Chondrocyte (in vitro differentiated cells): ENCODE measurements around the gene TOM1L1. TPM values are rescaled to one million over a fixed set of nuclear protein-coding genes. Genes with fewer than 3 reads are reported as not detected.

Experiments used
- DNase-seq: peaks from one replicate; pipeline ENCODE4 v3.0.0; 2021; ENCODE audit warnings: mixed read lengths, low spot score
- H3K27ac Mint-ChIP-seq: one replicate; pipeline ENCODE4 v1.8.0; 2021; ENCODE audit warnings: mild to moderate bottlenecking, moderate library complexity, mixed read lengths; ENCODE audit not compliant: unreplicated experiment
- H3K27me3 Mint-ChIP-seq: 2 replicates; pipeline ENCODE4 v1.8.0; 2021; ENCODE audit warnings: low read depth, mixed read lengths
- H3K36me3 Mint-ChIP-seq: 2 replicates; pipeline ENCODE4 v1.8.0; 2021; ENCODE audit warnings: low read depth, mixed read lengths
- H3K4me1 Mint-ChIP-seq: 2 replicates; pipeline ENCODE4 v1.8.0; 2021; ENCODE audit warnings: low read depth, mild to moderate bottlenecking, mixed read lengths
- H3K4me3 Mint-ChIP-seq: one replicate; pipeline ENCODE4 v1.8.0; 2021; ENCODE audit warnings: mild to moderate bottlenecking, moderate library complexity, mixed read lengths; ENCODE audit not compliant: unreplicated experiment
- H3K9me3 Mint-ChIP-seq: 2 replicates; pipeline ENCODE4 v1.8.0; 2021; ENCODE audit warnings: low read depth, mixed read lengths
- CTCF ChIP-seq: fragments of 200-600 bp; sonication (generic); IDR thresholded peaks from 2 replicates; pipeline ENCODE4 v1.5.0; 2021; ENCODE audit warnings: antibody characterized with exemption, mild to moderate bottlenecking, moderate library complexity
- total RNA-seq: library from RNA; stranded (reverse); gene quantifications from 3 replicates; pipeline ENCODE4 v1.2.1, GENCODE V29; 2021

Gene TOM1L1
- total RNA-seq, 1 donor from 2014 or later = 28.4 TPM

DNA sequence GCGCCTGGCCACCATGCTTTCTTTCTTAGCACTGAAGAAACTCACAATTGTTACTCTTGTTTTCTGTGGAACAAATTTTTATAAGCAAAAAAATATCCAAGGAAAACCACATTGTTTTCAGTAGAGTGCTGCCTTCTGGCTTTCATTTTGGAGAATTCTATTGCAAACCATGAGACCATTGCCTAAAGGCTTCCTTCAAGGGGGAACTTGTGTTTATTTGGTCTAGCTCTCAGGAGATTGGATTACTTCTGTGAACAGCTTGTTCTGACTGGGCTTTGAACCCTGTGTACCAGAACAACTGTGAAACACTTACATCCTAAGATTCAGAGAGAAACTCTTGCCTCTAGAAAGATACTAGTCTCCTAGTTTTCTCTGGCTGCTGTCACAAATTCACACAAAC is 32.1 kb downstream of the TOM1L1 start:
- peaks cover 12% of the 10 kb centered on the region for H3K4me1 Mint-ChIP-seq
- no peaks in the 10 kb centered on the region for H3K27me3 Mint-ChIP-seq
- H3K9me3 Mint-ChIP-seq = no peaks in the 10 kb centered on the region
- DNase-seq = no peak
- no peak overlapping the region for H3K27ac Mint-ChIP-seq
- TF ChIP-seq CTCF = no peak
- H3K36me3 Mint-ChIP-seq = peaks cover 45% of the 10 kb centered on the region
- H3K4me3 Mint-ChIP-seq = no peak overlapping the region

DNA sequence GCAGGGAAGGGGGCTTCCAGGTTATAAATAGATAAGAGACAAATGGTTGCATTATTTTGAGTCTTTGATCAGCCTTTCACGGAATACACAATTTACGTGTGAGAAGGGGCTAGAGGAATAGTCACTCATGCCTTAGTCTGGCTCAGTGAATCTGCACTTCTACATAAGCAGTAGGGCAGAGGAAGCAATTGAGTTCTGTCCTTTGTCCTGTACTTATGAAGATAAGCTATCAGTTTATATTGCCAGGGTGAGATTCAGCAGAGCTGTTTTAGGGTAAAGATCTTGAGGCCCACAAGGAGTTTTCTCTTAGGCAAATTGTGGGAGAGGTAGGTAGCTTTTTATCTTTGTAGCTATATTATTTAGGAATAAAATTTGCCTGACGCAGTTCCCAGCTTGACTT is 33.3 kb downstream of the TOM1L1 start:
- H3K27ac Mint-ChIP-seq = no peak overlapping the region
- no peak for TF ChIP-seq CTCF
- no peaks in the 10 kb centered on the region for H3K9me3 Mint-ChIP-seq
- no peak overlapping the region for H3K4me3 Mint-ChIP-seq
- peaks cover 40% of the 10 kb centered on the region for H3K36me3 Mint-ChIP-seq
- no peaks in the 10 kb centered on the region for H3K27me3 Mint-ChIP-seq
- no peak for DNase-seq
- peaks cover 7% of the 10 kb centered on the region for H3K4me1 Mint-ChIP-seq

DNA sequence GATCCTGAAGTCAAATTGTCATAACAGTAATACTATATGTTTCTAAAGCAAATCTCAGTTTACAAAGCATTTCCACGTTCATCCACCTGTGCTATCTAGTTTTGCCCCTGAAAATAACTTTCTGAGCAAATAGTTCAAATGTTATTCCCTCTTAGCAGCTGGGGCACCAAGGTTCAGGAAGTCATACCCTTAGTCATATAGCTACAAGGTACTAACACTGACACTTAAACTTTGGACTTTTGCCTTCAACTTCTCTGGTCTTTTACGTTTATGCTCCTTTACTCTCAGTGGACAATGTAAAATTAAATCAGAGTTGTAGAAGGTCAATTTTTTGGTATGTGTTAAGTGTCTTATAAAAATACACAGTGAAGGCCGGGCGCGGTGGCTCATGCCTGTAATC is 34.8 kb downstream of the TOM1L1 start:
- Mint-ChIP-seq H3K27me3 (no peaks in the 10 kb centered on the region), H3K4me3 (no peak overlapping the region), H3K27ac (no peak overlapping the region), H3K4me1 (peaks cover 7% of the 10 kb centered on the region), H3K36me3 (peaks cover 37% of the 10 kb centered on the region), H3K9me3 (no peaks in the 10 kb centered on the region)
- TF ChIP-seq CTCF = no peak
- no peak for DNase-seq

GRCh38 chr17:54937018-54937417 is 36.4 kb downstream of the TOM1L1 start:
- Mint-ChIP-seq H3K4me3 (no peak overlapping the region), H3K4me1 (peaks cover 7% of the 10 kb centered on the region), H3K27me3 (no peaks in the 10 kb centered on the region), H3K9me3 (no peaks in the 10 kb centered on the region), H3K27ac (no peak overlapping the region), H3K36me3 (peaks cover 34% of the 10 kb centered on the region)
- no peak for TF ChIP-seq CTCF
- DNase-seq = no peak

- Mint-ChIP-seq H3K27ac (no peak overlapping the region), H3K36me3 (peaks cover 32% of the 10 kb centered on the region), H3K27me3 (no peaks in the 10 kb centered on the region), H3K4me1 (peaks cover 7% of the 10 kb centered on the region), H3K9me3 (no peaks in the 10 kb centered on the region), H3K4me3 (no peak overlapping the region)
- TF ChIP-seq CTCF = no peak
- no peak for DNase-seq
These were observed 36.8 kb downstream of the TOM1L1 start for GRCh38 chr17:54937426-54937825.
